ENCODE measurements around the gene PLD5. TPM values are rescaled to one million over a fixed set of nuclear protein-coding genes. Genes with fewer than 3 reads are reported as not detected.

PLD5 gene
- 0.39 TPM for total RNA-seq

DNA sequence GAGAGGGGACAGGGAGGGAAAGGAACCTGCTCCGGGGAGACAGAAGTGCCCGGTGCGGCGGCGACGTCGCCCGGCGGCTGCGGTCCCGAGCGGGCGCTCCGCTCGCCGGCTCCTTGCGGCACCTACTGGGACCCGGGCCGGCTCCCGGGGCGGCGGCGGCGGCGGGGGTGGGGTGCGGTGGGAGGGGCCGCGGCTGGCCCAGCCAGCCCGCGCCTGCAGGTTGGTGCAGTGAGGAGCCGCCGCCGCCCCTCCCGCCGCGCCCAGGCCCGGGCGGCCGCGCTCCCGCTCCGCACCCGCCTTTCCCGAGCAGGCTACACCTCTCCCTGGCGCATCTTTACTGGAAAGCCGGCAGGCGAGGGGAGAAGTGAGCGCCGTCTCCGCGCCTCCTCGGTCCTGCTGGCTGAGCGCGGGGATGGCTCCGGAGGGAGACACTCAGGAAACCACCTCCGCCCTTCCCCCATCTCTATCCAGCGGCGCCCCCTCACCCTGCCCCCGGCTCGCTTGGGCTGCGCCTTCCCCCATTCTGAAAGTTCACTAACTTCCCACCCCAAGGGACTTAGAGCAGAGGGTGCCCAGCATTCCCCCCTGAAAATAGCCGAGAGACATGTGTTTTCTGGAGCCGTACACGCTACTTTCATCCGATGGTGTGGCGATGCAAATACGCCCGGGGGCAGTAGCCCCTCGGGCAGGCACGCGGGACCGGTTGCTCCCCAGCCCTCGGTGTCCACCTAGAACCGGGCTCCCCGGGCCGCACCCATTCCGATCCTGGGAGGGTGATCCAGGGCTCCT lies at the start of gene PLD5:
Gene PLD5 (minus strand): TSS at position 127 of the 789 bp plus-strand sequence.
- no peak for DNase-seq

DNA sequence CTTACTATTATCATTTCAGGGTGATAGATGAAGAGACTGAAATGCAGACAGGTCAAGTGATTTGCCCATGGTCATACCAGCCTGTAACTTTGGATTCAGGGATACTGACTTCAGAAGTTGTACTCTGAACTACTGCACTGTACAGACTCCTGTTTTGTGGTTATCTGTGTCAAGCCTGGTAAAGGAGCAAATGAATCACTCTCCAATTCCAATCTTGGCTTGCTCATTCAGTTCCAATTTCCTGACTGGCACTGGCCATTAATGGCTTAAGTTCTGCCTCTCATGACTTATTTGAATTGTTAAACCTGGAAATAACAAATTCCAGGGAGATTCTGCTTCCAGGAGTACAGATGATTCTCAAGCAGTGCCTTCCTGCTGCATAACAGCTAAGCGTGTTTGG lies 45.4 kb upstream of the PLD5 start:
- no peak for DNase-seq

DNA sequence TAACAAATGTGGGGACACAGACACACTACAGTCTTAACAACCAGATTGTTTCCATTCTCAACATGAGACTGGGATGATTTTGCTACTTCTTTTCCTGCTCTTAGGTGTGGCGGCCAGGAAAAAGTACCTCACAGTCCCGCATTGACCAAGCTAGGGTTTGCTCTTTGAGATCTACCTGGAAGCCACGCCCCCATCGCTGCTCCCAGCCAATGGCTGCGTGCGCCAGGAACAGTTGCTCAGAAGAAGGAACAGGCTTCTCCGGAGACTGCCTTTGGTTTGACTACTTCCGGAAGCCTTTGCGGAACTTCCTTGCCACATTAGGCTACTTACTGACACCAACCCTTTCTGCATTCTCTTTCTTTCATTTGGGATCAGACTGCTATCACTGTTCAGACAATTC lies 44.2 kb upstream of the PLD5 start:
- no peak for DNase-seq

DNA sequence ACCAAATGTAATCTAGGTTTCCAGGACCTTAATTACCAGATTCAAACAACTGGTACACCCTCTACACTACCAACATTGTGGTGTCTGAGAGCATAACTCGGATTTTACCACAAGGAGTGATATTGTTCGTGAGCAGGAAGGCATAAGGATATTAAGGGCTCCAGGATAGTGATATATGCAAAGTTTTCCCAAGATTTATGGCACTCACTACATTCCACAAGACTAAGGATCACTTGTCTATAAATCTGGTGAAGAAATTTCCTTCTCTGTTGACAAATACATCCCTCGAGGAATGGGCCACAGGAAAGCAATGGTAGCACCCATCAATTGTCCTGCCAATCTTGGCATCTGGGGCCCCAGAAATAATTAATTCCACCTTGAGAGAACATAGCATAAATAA lies 43.1 kb upstream of the PLD5 start:
- DNase-seq, result no peak

DNA sequence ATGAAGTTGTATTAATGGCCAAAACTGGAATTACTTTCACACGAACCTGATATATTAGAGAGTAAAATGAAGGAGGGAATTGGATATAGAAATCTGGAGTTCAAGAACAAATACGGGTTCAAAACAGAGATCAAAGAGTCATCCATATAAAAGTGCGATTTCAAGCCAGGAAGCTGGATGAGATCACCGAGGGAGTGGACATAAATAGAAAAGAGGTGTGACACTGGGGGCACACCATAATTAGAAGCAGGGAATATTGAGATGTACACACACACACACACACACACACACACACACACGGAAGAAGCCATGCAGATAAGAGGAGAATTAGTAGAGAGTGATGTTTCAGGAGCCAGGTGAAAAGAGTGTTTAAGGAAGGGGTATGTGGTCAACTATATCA lies 32.3 kb upstream of the PLD5 start:
- no peak for DNase-seq

DNA sequence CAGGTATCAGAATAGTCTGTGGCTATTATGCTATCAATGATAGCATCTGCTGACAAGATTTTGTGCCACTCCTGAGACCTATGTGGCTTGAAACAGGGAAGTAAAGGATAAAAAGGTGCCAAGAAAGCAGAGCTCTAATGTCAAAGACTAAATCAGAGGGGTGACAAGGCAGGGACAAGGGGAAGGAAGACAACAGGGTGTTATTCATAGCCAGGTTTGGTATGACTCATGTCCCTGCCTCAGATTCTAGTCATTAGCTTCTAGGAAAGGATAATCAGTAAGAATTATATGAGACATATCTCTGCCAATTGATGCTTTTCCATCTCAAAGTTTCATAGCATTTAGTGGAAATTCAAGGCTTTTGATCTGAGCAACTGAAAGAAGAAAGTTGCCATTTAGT lies 31.8 kb upstream of the PLD5 start:
- no peak for DNase-seq

DNA sequence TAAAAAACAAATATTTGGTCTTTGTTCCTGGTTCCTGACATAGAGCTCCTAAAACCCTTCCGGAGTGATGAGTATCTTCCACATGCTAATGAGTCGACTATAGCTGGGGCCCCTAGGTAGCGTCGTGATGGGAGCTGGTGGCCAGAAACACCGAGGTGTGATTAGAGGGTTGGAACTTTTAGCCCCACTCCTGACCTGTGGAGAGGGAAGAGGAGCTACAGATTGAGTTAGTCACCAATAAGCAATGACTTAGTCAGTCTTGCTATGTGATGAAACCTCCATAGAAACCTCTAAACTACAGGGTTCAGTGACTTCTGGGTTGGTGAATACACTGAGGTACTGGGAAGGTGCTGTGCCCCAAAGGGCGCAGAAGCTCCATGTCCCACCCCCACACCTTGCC lies 30.1 kb upstream of the PLD5 start:
- no peak for DNase-seq

DNA sequence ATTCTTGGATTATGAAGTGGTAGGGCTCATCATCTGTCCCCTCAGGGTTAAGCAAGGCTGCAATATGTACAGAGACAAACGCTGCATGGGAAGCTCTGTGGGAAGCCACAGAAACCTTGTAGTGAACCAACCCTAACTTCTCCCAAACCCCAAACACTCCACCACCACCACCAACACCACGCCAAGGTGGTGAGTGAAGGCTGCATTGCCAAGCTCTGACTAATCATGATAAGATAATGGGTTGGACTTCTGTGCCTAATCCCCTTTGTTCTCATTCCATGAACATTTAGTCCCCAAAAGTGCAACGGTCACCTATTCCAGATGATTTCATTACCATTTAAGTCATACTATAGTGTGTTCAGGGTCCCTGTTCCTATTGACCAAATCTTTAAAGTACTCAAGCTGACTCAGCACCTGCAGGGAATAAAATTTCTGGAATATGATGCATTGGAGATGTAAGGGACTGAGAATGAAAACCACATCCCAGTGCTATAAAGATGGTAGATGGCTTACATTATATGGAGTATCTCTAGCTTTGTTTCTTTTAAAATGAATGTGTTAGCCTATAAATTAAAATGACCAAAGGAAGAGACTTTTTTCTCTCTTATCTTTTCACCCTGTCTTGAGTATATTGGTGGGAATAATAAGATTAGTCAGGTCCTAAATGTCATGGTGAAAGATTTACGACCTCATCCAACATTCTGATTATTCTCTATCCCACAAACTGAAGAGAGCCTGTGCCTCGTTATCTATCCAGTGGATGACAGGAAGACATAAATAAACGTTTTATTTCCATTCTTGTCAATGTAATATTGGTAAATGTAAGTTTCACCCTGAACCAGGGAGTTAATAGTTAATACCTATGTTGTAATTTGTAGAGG lies 22.6 kb upstream of the PLD5 start:
- no peak for DNase-seq

DNA sequence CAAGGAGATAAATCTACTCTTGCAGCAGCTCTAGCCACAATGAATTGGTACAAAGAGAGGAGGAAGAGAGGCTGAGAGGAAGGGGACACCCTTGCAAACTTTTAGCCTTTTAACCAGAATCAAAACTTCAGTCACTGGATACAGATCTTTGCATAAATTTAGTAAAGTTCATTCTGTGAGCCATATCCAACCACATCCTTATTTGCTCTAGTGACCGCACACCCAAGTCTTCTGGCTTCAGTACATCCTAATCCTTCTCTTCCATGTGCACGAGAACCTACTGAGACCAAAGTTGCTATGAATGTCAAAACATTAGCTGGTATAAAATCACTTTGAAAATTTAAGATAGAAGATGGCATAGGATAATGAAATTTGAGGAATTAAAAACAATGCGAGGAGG lies 21.9 kb upstream of the PLD5 start:
- DNase-seq, result no peak

DNA sequence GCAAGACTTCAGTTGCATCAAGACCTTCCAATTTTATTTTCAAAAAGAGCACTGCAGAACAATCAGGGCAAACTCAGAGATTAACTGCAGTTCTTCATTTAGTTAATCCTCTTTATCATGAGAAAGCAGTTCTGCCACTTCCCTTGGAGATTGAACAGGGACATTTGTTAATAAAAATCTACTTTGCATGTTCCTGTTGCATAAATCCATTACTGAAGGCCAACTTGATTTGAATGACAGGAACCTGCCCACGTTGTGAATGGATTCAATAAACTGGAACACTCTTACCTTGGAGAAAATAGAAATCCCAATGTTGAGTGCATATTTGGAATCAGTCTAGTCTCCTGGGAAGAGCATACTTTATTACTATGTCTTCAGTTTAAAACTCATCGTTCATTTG lies 19.6 kb upstream of the PLD5 start:
- DNase-seq, result no peak

DNA sequence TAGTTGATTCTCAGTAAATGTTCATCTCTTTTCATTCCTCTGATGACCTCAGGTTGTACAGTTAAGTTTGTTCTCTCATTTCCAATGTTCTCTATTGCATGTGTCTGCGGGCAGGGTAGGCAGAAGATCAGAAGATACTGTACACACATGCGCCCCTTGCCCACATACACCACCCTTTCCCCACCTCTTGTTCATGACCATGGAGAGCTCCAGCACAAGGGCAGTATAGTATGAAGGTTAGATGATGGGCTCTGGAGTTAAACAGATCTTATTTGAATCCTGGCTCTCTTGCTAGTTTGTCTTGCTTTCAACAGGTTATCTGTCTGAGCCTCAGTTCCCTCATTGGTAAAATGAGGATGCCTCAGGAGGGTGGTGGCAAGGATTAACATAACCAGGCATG lies 17.8 kb upstream of the PLD5 start:
- DNase-seq, result no peak

DNA sequence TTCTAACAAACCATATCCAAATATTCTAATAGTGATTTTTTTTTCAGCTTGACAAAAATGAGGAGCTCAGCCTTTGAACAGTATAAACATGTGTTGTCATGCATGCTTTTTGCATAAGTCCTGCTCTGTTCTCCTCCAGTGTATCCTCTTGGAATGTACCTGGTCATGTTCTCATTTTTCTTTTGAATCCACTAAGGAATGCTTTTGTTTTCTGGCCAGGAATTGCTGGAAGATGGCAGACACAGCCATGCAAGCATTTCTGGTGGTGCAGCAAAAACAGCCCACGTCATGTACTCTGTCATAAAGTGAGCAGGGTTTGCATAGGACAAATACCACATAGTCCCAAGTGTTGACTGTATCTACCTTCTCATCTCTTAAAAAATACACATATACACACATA lies 11.5 kb upstream of the PLD5 start:
- DNase-seq, result no peak

DNA sequence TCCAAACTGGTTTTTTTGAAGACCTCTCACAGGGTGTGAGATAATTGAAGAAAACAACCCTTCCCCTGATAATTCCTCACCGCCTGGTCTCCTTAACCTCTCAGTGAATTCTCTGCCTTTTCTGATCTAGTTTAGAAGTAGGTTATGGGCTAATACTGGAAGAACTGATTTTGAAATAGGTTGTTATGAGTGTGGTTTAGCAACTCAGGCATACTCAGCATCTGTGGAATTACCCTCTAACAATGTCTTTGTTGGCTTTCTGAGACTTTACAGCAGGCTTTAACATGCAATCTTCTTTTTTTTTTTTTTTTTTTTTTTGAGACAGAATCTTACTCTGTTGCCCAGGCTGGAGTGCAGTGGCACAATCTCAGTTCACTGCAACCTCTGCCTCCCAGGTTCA lies 10.3 kb upstream of the PLD5 start:
- no peak for DNase-seq

DNA sequence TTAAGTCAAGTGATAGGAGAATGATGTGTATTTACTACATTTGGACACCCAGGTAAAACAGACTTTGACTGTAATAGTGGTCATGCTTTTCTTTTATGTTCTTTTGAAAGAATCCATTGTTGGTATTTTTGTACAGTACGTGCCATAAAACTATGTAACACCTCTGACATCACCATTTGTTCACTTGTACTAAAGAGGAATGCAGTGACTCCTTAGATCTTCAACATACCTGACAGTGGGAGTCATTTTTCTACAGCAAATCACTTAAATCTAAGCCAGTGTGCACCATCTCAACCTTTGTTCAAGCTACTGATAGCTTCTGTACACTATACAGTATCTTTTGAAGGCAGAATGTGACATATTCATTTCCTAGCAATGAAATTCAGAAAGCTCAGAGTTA lies 6.3 kb upstream of the PLD5 start:
- DNase-seq, result no peak

DNA sequence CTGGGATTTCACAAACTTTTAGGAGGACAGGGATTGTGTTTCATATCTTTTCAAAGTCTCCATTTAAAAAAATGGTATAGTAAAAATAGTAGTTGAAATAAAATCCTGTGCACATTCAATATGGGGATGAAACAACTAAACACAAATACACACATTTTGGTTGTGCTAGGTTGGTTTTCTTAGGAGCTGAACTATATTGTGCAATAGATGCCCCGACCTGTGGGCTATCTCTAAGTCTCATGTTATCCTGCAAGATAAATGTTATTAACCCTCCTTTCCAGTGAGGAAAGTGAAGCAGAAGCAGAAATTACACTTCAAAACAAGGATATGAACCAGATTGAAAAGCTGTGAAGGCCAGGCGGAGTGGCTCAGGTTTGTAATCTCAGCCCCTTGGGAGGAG lies 1.3 kb upstream of the PLD5 start:
- no peak for DNase-seq

DNA sequence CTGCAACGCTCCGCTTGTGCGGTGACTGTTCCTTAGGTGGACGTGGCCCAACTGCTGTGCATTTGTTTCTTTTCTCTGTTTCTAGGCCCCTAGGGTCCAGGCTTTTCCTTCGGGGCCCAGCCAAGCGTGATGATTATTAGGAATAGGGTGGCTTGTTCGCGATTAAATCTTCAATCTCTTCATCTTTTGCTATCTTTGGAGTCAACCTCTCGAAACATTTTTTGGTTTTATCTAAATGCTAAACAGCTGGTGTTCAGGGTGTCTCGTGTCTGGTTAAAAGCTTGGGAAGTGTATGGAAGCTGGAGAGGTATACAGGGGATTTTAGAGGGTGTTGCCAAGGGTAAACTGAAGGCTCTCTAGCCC lies 844 bp upstream of the PLD5 start:
- DNase-seq, result no peak

DNA sequence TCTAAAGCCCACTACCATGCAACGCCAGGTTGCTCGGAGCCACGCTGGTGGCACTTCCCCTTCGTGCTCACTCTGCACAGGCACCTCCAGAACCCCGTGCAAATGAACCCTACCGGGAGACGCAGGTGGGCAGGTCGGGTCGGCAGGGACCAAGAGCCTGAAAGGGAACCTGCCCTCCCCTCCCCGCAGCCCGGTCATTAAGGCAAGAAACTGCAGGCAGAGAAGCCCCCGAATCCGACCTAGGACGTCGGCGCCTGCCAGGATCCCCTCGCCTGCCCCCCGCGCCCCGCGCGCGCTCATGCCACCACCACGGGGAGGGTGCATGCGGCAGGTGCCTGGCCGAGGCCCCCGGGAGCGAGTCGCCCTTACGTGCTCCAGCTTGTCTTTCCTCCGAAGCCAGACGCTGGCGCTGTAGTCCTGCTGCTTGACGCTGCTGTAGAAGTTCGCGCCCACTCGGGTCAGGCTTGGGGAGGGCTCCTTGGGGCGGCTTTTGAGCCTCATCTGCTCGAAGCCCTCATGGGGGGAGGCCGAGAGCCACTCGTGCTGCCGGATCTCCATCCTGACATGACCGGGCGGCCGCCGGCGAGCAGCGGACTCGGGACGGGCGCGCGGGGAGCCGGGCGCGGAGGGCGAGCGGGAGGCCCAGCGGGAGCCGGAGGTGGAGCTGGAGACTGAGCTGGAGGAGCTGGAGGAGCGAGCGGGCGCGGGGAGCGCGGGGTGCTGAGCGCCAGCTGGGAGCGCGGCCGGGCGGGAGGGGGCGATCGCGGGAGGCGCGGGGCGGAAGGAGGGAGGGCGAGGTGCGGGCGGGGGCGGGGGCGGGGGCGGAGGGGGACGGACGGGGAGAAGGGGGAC lies 552 bp downstream of the PLD5 start:
- DNase-seq, result peak; percentile 2

DNA sequence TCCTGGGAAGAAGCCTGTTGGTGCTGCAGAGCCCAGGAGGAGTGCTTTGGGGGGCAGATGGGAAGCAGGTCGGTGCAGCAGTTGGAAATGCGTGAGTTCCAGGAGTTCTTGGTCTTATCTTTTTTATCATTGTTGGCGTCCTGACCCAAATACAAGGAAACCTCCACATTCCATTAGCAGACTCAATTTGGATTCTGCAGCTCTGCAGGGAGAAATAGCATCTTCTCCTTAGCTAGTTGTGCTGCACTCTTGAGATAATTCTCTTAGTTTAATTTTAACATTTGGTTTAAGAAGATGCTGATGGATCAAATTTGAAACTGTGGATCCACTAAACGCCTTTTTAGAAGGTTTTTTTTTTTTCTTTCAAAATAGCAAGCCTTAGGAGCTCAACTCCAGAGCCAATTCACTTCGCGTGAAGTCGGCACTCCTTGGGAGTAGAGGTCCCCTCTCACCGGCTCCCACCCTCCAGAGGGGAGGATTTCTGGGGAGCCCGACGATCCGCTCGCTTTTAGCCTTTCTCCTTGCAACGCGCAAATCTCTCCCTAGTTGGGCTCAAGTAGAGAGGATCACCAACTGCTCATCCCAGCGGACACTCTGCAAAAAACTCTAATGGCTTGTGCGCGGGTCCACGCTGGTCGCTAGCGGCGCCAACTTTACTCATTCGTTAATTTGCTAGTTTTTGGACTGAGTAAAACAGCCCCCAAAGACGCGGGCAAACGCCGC lies 1.3 kb downstream of the PLD5 start:
- no peak for DNase-seq

DNA sequence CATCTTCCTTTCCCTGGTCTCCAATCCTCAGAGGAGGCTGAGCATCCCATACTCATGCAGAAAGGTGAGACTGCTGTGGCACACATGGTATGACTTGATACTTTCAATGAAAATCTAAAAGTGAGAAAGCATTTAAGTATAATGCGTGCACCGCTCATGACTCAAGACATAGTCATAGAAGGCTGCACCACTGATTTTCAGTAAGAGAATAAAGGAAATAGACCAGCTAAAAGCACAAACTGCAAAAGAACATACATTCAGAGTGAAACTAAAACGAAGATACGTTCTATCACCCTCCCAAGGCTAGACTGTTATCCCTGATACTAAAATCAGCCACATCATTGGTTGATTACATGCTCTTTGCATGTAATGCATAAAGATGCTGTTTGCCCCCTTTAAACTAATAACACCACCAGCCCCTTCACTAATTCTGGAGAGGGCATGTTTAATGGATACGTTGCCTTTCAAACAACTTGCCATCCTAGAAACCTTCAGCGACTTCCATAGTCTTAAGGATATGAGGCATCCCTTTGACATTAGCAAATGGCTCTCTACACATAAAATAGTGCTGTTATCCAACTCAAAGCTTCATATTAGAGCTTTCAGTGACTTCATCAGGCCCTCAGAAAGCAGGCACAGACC lies 2.1 kb downstream of the PLD5 start:
- no peak for DNase-seq

DNA sequence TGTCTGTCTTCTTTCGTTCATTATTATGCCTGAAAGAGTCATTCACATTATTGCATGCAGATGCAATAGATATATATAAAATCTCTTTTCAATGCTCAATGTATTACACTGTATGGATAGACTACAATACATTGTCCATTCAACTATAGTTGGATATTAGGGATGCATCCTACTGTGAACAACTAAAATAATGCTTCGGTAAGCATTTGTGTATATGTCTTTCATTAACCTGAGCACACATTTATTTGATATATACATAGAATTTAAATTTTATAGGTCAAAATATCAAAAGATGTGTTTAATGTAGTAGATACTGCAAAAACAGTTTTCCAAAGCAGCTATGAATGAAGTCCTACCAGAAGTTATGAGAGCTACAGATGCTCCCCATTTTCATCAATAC lies 8.9 kb downstream of the PLD5 start:
- no peak for DNase-seq

DNA sequence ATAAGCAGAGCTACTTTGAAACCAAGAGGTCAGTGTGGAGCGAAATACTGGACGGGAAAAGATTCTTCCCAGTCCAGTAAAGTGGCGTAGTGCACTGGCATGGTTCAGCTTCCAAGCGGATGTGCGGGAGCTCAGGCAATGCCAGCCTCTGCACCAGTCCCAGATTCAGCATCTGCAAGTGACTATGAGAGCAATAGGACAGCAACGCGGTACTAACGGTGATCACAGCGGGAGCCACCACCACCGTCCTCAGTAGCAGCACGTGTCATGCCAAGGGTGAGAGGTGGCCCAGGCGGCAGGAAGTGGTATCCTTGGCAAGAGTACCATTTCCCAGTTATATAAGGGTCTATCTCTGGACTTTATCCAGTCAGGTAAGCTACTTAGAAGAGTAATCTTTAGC lies 17.8 kb downstream of the PLD5 start:
- DNase-seq, result no peak

DNA sequence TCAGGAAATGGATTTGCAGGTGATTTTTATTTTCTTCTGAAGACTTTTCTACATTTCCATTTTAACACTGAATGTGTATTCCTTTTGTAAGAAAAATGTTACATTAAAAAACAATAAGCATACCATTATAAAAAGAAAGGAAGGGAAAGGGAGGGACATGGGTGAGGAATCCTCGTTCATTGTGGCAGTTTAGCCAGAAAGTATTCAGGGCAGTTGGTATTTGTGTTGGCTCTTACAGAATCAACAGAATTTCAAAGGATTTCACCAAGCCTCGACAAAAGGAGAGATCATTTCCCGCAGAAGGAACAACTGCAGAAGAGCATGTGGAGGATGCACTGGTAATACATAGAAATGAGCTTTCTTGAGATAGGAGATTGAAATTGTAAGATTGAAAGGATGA lies 35.0 kb downstream of the PLD5 start:
- DNase-seq, result no peak
